ENCODE data around the gene PLCG1.
"Not testable (repeated sequence)": the region's sequence is repeated elsewhere in the genome, so short reads cannot be mapped to it uniquely, and the experiment has no call there.

Gene PLCG1

GRCh38 chr20:41124451-41125094 lies 12.8 kb upstream of the PLCG1 start:
- H3K4me3 ChIP-seq (ENCODE audit: low read length): no peak overlapping the region
- no peak for DNase-seq (ENCODE audit: low read depth)
- TF ChIP-seq CTCF (conservative IDR thresholded peaks at IDR 0.05; ENCODE audit: low read depth, low read length): no peak

GRCh38 chr20:41125530-41126457 lies 11.5 kb upstream of the PLCG1 start:
- no peak for TF ChIP-seq CTCF (conservative IDR thresholded peaks at IDR 0.05; ENCODE audit: low read depth, low read length)
- no peak for DNase-seq (ENCODE audit: low read depth)
- H3K4me3 ChIP-seq (ENCODE audit: low read length): no peak overlapping the region

GRCh38 chr20:41126719-41127118 lies 10.6 kb upstream of the PLCG1 start:
- no peak for TF ChIP-seq CTCF (conservative IDR thresholded peaks at IDR 0.05; ENCODE audit: low read depth, low read length)
- DNase-seq (ENCODE audit: low read depth): no peak

GRCh38 chr20:41128317-41128716 lies 9.0 kb upstream of the PLCG1 start:
- DNase-seq (ENCODE audit: low read depth); H3K4me3 ChIP-seq (ENCODE audit: low read length): not testable (repeated sequence)

More at GRCh38 chr20:41126719-41127118, 10.6 kb upstream of the PLCG1 start:
- no peak overlapping the region for H3K4me3 ChIP-seq (ENCODE audit: low read length)

- no peak overlapping the region for H3K4me3 ChIP-seq (ENCODE audit: low read length)
- no peak for TF ChIP-seq CTCF (conservative IDR thresholded peaks at IDR 0.05; ENCODE audit: low read depth, low read length)
- no peak for DNase-seq (ENCODE audit: low read depth)
These were observed 5.6 kb upstream of the PLCG1 start for GRCh38 chr20:41131594-41132387.

- not testable (repeated sequence) for H3K4me3 ChIP-seq (ENCODE audit: low read length); DNase-seq (ENCODE audit: low read depth)
These were observed 5.0 kb upstream of the PLCG1 start for GRCh38 chr20:41132388-41132775.

GRCh38 chr20:41133709-41134361 lies 3.5 kb upstream of the PLCG1 start:
- no peak for DNase-seq (ENCODE audit: low read depth)
- no peak overlapping the region for H3K4me3 ChIP-seq (ENCODE audit: low read length)
- no peak for TF ChIP-seq CTCF (conservative IDR thresholded peaks at IDR 0.05; ENCODE audit: low read depth, low read length)

All from retinal pigment epithelial cell (primary cell).